ENCODE results near the gene KCNIP4. TPM values are rescaled to one million over a fixed set of nuclear protein-coding genes. Genes with fewer than 3 reads are reported as not detected.

Gene KCNIP4
- total and polyA plus RNA-seq, 12 donors, result 0.44 to 4.1 (median 1.6) TPM

DNA sequence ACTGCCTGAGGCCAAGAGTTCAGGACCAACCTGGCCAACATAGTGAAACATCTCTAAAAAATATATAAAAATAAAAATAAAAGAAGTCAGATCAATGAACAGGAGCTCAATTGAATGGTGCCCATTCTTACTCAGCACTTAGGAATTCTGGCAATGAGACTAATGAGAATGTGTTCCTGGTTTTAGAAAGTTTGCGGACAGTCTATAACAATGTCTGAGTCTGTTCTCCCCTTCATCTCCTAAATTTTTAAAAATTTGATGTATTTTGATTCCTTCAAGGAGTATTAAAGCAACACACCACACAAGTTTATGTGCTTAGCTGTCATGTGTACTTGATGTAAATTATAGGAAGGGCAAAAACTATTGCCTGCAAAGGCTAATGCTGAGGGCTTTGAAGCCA is 30.6 kb upstream of the KCNIP4 start:
- no peaks in the 10 kb centered on the region for H3K9me3 ChIP-seq (replicated peaks in 1 of 3)
- no peak for DNase-seq
- H3K36me3 ChIP-seq (replicated peaks in 1 of 2), result no peaks in the 10 kb centered on the region
- 78 to 91% (median 82%) methylated on average over 1 of the region's 1 CpG for WGBS, 4 donors
- intact Hi-C loops (cut with DNase I), result no loop called here
- no peaks in the 10 kb centered on the region for H3K4me1 ChIP-seq (replicated peaks in 1 of 2)
- H3K27ac ChIP-seq, result no peak overlapping the region
- TF ChIP-seq, protein P1, sequence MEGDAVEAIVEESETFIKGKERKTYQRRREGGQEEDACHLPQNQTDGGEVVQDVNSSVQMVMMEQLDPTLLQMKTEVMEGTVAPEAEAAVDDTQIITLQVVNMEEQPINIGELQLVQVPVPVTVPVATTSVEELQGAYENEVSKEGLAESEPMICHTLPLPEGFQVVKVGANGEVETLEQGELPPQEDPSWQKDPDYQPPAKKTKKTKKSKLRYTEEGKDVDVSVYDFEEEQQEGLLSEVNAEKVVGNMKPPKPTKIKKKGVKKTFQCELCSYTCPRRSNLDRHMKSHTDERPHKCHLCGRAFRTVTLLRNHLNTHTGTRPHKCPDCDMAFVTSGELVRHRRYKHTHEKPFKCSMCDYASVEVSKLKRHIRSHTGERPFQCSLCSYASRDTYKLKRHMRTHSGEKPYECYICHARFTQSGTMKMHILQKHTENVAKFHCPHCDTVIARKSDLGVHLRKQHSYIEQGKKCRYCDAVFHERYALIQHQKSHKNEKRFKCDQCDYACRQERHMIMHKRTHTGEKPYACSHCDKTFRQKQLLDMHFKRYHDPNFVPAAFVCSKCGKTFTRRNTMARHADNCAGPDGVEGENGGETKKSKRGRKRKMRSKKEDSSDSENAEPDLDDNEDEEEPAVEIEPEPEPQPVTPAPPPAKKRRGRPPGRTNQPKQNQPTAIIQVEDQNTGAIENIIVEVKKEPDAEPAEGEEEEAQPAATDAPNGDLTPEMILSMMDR (IDR thresholded peaks at IDR 0.05), result no peak
- TF ChIP-seq POLR2A (IDR thresholded peaks at IDR 0.05), result no peak
- no peak overlapping the region for H3K4me3 ChIP-seq
- H3K27me3 ChIP-seq, result no peaks in the 10 kb centered on the region

DNA sequence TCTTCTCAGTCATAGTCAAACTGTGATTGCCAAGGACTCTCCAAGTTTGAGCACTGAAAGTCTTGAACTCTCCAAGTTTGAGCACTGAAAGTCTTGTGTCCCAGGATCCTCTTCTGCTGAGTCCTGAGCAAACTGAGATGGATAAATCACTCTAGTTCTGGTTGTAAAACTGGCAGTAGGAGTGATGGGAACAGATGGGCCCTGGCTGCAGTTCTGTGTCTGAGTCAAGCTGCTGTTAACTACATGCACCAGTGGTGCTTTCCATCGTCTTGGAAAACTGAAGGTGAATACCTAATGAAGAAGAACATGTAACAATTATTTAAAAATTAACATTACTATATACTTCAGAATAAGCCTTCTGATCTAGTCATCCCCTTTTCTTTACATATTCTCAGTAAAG is 27.6 kb upstream of the KCNIP4 start:
- Histone ChIP-seq H3K36me3 (replicated peaks in 1 of 2) (no peaks in the 10 kb centered on the region), H3K9me3 (replicated peaks in 1 of 3) (no peaks in the 10 kb centered on the region), H3K4me1 (replicated peaks in 1 of 2) (no peaks in the 10 kb centered on the region), H3K27ac (no peak overlapping the region), H3K4me3 (no peak overlapping the region), H3K27me3 (no peaks in the 10 kb centered on the region)
- WGBS, 4 donors, result 47 to 67% (median 49%) methylated on average over 1 of the region's 1 CpG
- intact Hi-C loops (cut with DNase I), result no loop called here
- no peak for DNase-seq
- TF ChIP-seq, protein P1 (IDR thresholded peaks at IDR 0.05), result no peak
- no peak for TF ChIP-seq POLR2A (IDR thresholded peaks at IDR 0.05)

DNA sequence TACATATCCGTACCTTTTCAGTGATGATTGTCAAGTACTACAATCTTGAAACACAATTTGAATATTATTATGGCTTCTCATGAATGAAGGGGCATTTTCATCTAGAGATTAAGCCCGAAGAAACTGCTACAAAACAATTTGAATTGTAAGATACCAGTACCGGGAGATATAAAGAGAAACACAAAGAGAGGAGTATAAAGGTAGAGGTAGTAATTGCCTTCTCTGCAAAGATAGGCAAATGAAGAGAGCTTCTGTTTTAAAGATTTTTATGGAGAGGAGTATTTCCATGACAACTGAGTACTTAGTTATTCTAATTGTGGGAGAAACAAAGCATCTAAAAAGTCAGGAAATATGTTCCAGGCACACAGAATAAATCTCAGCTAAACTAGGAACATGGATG is 25.3 kb upstream of the KCNIP4 start:
- no peaks in the 10 kb centered on the region for H3K36me3 ChIP-seq (replicated peaks in 1 of 2)
- 58 to 67% (median 66%) methylated on average over 3 of the region's 3 CpGs for WGBS, 4 donors
- DNase-seq, result no peak
- no peak overlapping the region for H3K27ac ChIP-seq
- H3K4me3 ChIP-seq, result no peak overlapping the region
- H3K4me1 ChIP-seq (replicated peaks in 1 of 2), result no peaks in the 10 kb centered on the region
- no peaks in the 10 kb centered on the region for H3K9me3 ChIP-seq (replicated peaks in 1 of 3)
- H3K27me3 ChIP-seq, result no peaks in the 10 kb centered on the region
- TF ChIP-seq, protein P1 (IDR thresholded peaks at IDR 0.05), result no peak
- TF ChIP-seq POLR2A (IDR thresholded peaks at IDR 0.05), result no peak
- intact Hi-C loops (cut with DNase I), result no loop called here

DNA sequence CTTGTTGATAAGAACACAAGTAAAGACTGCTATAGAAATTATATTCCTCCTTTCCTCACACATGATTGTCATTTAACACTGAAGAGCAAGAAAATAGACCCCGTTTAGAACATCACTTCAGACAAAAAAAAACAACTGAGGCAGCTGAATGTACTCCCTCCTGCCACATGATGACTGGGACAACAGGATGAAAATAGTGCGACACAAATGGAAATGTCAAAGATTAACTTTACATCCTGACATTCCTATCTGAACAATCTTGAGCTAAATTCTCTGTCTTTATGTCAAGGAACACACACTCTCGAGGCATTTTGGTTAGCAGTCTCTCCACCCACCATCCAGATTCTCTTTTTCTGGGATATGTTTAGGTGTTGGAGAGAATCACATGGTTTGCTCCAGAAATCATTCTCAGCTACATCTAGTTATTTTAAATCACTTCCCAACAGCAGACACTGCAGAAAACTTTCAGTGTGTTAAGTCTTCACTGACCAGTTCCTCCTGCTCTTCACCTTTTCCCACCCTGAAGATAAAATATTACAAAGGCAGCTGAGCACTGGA is 16.3 kb upstream of the KCNIP4 start:
- no peak overlapping the region for H3K4me3 ChIP-seq
- H3K4me1 ChIP-seq (replicated peaks in 1 of 2), result no peaks in the 10 kb centered on the region
- no peak for TF ChIP-seq POLR2A (IDR thresholded peaks at IDR 0.05)
- TF ChIP-seq, protein P1 (IDR thresholded peaks at IDR 0.05), result no peak
- no peak for DNase-seq
- H3K27ac ChIP-seq, result no peak overlapping the region
- no peaks in the 10 kb centered on the region for H3K9me3 ChIP-seq (replicated peaks in 1 of 3)
- no peaks in the 10 kb centered on the region for H3K27me3 ChIP-seq
- no peaks in the 10 kb centered on the region for H3K36me3 ChIP-seq (replicated peaks in 1 of 2)
- intact Hi-C loops (cut with DNase I), result no loop called here
- WGBS, 4 donors, result 54 to 67% (median 59%) methylated on average over 3 of the region's 3 CpGs
